ENCODE data around the gene JAK1.

Gene JAK1

GRCh38 chr1:65002508-65003315 is 36.4 kb upstream of the JAK1 start (continued):
- TF ChIP-seq ZNF394 (tag by site-specific recombination; IDR thresholded peaks at IDR 0.05; ENCODE audit: borderline replicate concordance) (peak; percentile 72), ZNF266 (tag by site-specific recombination; IDR thresholded peaks at IDR 0.05; ENCODE audit: low read depth) (no peak), ZNF561 (tag by site-specific recombination; IDR thresholded peaks at IDR 0.05; ENCODE audit: borderline replicate concordance) (peak; percentile 88; the same call in 1 of the 2 replicates), ZNF121 (tag by site-specific recombination; IDR thresholded peaks at IDR 0.05) (no peak), ZNF2 (tag by site-specific recombination; IDR thresholded peaks at IDR 0.05) (peak; percentile 57; the same call in 1 of the 2 replicates), ZNF223 (tag by site-specific recombination; IDR thresholded peaks at IDR 0.05) (no peak), ZNF585B (tag by site-specific recombination; IDR thresholded peaks at IDR 0.05) (no peak), ZEB2 (tag by site-specific recombination; IDR thresholded peaks at IDR 0.05) (peak; percentile 93), FEZF1 (tag by site-specific recombination; IDR thresholded peaks at IDR 0.05) (no peak; the same call in 1 of the 2 replicates), ZNF768 (tag by site-specific recombination; IDR thresholded peaks at IDR 0.05) (no peak), TRIM28 (IDR thresholded peaks at IDR 0.05; ENCODE audit: borderline replicate concordance, low read length) (peak; percentile 88; the same call in 1 of the 2 replicates), ZNF423 (tag by site-specific recombination; IDR thresholded peaks at IDR 0.05) (peak; percentile 40; the same call in 1 of the 2 replicates), YY1 (tag by site-specific recombination; IDR thresholded peaks at IDR 0.05) (peak; percentile 18; the same call in 1 of the 2 replicates), ZNF473 (tag by site-specific recombination; IDR thresholded peaks at IDR 0.05) (no peak), MZF1 (tag by site-specific recombination; IDR thresholded peaks at IDR 0.05; ENCODE audit: borderline replicate concordance) (no peak), INSM2 (tag by site-specific recombination; IDR thresholded peaks at IDR 0.05) (peak; percentile 71; the same call in 1 of the 2 replicates), ZNF571 (tag by site-specific recombination; IDR thresholded peaks at IDR 0.05) (no peak), ZNF280D (tag by site-specific recombination; IDR thresholded peaks at IDR 0.05) (no peak), HOXA7 (CRISPR knock-in tag; IDR thresholded peaks at IDR 0.05; ENCODE audit: borderline replicate concordance) (no peak), ZNF600 (tag by site-specific recombination; IDR thresholded peaks at IDR 0.05) (peak; percentile 93), ZNF449 (tag by site-specific recombination; IDR thresholded peaks at IDR 0.05) (peak; percentile 54), ZNF23 (tag by site-specific recombination; IDR thresholded peaks at IDR 0.05; ENCODE audit: borderline replicate concordance) (no peak), KLF8 (tag by site-specific recombination; IDR thresholded peaks at IDR 0.05) (peak; percentile 64; the same call in 1 of the 2 replicates), ZNF837 (tag by site-specific recombination; IDR thresholded peaks at IDR 0.05) (0 out of 2 replicates have a peak, but pooled peaks have one; percentile 61), ZNF529 (tag by site-specific recombination; IDR thresholded peaks at IDR 0.05; ENCODE audit: insufficient replicate concordance) (no peak), ZBTB44 (tag by site-specific recombination; IDR thresholded peaks at IDR 0.05) (no peak), ZNF239 (tag by site-specific recombination; IDR thresholded peaks at IDR 0.05) (no peak), SCRT1 (tag by site-specific recombination; IDR thresholded peaks at IDR 0.05; ENCODE audit: borderline replicate concordance) (no peak), ZSCAN5A (tag by site-specific recombination; IDR thresholded peaks at IDR 0.05) (0 out of 2 replicates have a peak, but pooled peaks have one; percentile 77), ZNF341 (tag by site-specific recombination; IDR thresholded peaks at IDR 0.05; ENCODE audit: low read depth) (peak; percentile 95), ZFP3 (tag by site-specific recombination; IDR thresholded peaks at IDR 0.05; ENCODE audit: low read depth) (no peak)

Measured in HEK293 (cell line).